Medulla oblongata (tissue), 1 donor: ENCODE measurements around the gene ATP5F1E.
"Not testable (repeated sequence)": the region's sequence is repeated elsewhere in the genome, so short reads cannot be mapped to it uniquely, and the experiment has no call there.

Source experiments
- DNase-seq: peaks from one replicate; pipeline ENCODE4 v3.0.0-alpha.2; 2015; ENCODE audit errors: extremely low spot score

Gene ATP5F1E

GRCh38 chr20:58990651-58991445 lies 41.3 kb downstream of the ATP5F1E start:
- no peak for DNase-seq

GRCh38 chr20:58989196-58989595 lies 42.9 kb downstream of the ATP5F1E start:
- no peak for DNase-seq

- DNase-seq = no peak
These were observed 43.6 kb downstream of the ATP5F1E start for GRCh38 chr20:58988565-58988882.

- no peak for DNase-seq
These were observed 44.2 kb downstream of the ATP5F1E start for GRCh38 chr20:58987790-58988564.

GRCh38 chr20:58986968-58987517 lies 45.1 kb downstream of the ATP5F1E start:
- no peak for DNase-seq

- no peak for DNase-seq
These were observed 45.7 kb downstream of the ATP5F1E start for GRCh38 chr20:58986286-58986967.

- DNase-seq = no peak
These were observed 46.5 kb downstream of the ATP5F1E start for GRCh38 chr20:58985656-58986055.

- DNase-seq = no peak
These were observed 47.4 kb downstream of the ATP5F1E start for GRCh38 chr20:58984691-58985090.

- not testable (repeated sequence) for DNase-seq
These were observed 49.0 kb downstream of the ATP5F1E start for GRCh38 chr20:58983115-58983468.

- no peak for DNase-seq
These were observed 49.6 kb downstream of the ATP5F1E start for GRCh38 chr20:58982406-58983114.

- DNase-seq = no peak
These were observed 50.3 kb downstream of the ATP5F1E start for GRCh38 chr20:58981628-58982364.

- DNase-seq = peak; percentile 85
These were observed 51.2 kb downstream of the ATP5F1E start, which contains the start of gene NELFCD for GRCh38 chr20:58980711-58981627. NELFCD (plus strand) TSS chr20:58981256; CDS start chr20:58981310, 54 bp downstream.

GRCh38 chr20:58978351-58979190 lies 53.6 kb downstream of the ATP5F1E start:
- no peak for DNase-seq

- no peak for DNase-seq
These were observed 55.9 kb downstream of the ATP5F1E start for GRCh38 chr20:58976061-58976730.
